Subcutaneous abdominal adipose tissue (tissue), 5 donors: Measurements from ENCODE around the gene SNTG2.

ENCODE experiments used
- H3K27ac ChIP-seq: one replicate; pipeline ENCODE4 v1.7.0; 2013; ENCODE audit warnings: low read depth, mild to moderate bottlenecking, inconsistent platforms, low read length, moderate library complexity
- H3K27me3 ChIP-seq, 5 donors: one replicate each; pipeline ENCODE4 v1.7.0; 2013; ENCODE audit warnings: low read length in 5 of 5, inconsistent platforms in 1 of 5; ENCODE audit not compliant: control insufficient read depth in 5 of 5, insufficient read depth in 4 of 5
- H3K36me3 ChIP-seq, 5 donors: one replicate each; pipeline ENCODE4 v1.7.0; 2013; ENCODE audit warnings: low read length in 5 of 5; ENCODE audit not compliant: control insufficient read depth in 5 of 5, insufficient read depth in 5 of 5
- H3K4me1 ChIP-seq, 5 donors: one replicate each; pipeline ENCODE4 v1.7.0; 2013; ENCODE audit warnings: low read length in 5 of 5, mild to moderate bottlenecking in 3 of 5, moderate library complexity in 1 of 5; ENCODE audit not compliant: control insufficient read depth in 5 of 5, insufficient read depth in 5 of 5
- H3K4me3 ChIP-seq, 5 donors: one replicate each; pipeline ENCODE4 v1.7.0; 2013; ENCODE audit warnings: low read length in 5 of 5, low read depth in 1 of 5
- H3K9ac ChIP-seq, 5 donors: one replicate each; pipeline ENCODE4 v1.7.0; 2013; ENCODE audit warnings: low read length in 5 of 5, mild to moderate bottlenecking in 4 of 5, moderate library complexity in 3 of 5
- H3K9me3 ChIP-seq, 5 donors: one replicate each; pipeline ENCODE4 v1.7.0; 2013; ENCODE audit warnings: low read length in 5 of 5; ENCODE audit not compliant: control insufficient read depth in 5 of 5
- donor health status: healthy.
- donor health status: healthy.
- donor health status: healthy.
- donor health status: healthy.
- donor health status: healthy.

The SNTG2 gene

DNA sequence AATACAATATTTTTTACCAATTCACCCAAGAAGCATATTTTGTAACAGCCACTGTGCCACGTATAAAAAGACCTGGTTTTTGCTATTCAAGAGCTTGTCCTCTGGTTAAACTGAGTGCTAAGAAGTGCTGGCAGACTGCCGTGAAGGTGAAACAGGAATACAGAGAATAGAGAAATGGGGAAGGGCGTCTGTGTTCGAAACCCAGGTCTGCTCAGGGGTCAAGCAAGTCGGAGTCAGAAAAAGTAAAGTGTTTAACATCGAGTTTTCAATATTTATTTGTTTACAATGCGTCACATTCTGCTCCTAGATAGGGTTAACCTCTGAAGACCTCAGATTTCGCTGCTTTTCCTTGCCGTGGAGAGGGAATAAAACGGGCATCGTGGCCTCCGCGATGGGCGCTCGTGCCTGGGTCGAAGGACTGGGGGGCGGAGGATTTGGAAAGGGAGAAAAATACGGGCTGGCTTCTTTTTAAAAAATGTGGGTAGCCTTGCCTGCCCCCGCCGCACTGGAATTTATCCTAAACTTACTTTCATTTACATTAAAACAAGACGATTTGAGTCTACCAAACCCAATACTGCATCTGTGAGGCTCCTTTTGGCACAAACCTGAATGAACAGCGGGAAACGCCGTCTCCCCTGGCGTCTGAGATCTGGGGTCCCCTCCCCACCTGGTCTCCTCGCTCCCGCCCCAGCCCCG lies 1.1 kb upstream of the SNTG2 start:
- no peak overlapping the region for H3K27ac ChIP-seq
- H3K9me3 ChIP-seq, result peaks cover 0 to 4% (median 0%) of the 10 kb centered on the region in 5 donors
- no peaks in the 10 kb centered on the region for H3K36me3 ChIP-seq
- peaks cover 0 to 30% (median 20%) of the 10 kb centered on the region in 5 donors for H3K4me1 ChIP-seq
- peak overlapping the region in 1 of 5 donors; percentile 51 for H3K9ac ChIP-seq
- peak overlapping the region; percentile 48 to 67 (median 61) for H3K4me3 ChIP-seq
- peaks cover 0 to 15% (median 3%) of the 10 kb centered on the region in 5 donors for H3K27me3 ChIP-seq

DNA sequence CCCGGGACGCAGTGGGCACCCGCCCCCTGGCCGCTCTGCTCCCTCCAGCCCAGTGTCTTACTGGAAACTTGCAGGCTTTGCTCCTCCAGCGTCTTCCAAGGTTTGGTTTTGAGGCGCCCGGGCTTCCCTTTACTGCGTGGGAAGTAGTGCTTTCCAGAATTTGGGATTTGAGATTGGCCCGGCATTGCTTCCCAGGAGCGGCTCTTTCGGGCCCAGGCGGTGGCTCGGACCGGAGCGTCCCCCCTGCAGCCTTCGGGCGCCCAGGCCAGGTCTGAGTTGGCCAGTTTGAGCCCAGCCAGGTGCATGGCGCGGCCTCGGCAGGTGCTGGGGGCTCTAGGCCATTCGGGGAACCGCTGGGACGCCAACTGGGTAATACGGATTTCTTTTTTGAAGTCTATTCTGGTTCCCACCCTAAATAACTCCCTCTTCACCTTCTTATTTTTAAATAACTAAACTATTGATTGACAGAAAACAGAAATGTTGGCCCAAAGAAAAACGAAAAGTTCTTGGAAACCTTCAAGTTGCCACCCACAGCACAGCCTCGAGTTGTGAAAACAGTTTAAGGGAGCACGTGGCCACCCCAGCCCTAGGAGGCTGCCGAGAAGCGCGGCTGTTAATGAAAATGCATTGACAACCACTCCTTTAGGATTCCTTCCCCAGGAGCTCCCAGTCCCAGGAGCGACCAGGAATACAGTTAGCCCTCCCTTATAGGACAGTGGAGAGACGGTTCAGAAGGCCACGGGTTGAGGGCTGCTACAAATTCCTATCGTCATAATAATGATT lies 766 bp downstream of the SNTG2 start:
- no peaks in the 10 kb centered on the region for H3K9me3 ChIP-seq
- peaks cover 0 to 15% (median 3%) of the 10 kb centered on the region in 5 donors for H3K27me3 ChIP-seq
- H3K27ac ChIP-seq, result no peak overlapping the region
- H3K9ac ChIP-seq, result no peak overlapping the region
- peak overlapping the region; percentile 32 to 67 (median 48) for H3K4me3 ChIP-seq
- peaks cover 0 to 35% (median 25%) of the 10 kb centered on the region in 5 donors for H3K4me1 ChIP-seq
- no peaks in the 10 kb centered on the region for H3K36me3 ChIP-seq

DNA sequence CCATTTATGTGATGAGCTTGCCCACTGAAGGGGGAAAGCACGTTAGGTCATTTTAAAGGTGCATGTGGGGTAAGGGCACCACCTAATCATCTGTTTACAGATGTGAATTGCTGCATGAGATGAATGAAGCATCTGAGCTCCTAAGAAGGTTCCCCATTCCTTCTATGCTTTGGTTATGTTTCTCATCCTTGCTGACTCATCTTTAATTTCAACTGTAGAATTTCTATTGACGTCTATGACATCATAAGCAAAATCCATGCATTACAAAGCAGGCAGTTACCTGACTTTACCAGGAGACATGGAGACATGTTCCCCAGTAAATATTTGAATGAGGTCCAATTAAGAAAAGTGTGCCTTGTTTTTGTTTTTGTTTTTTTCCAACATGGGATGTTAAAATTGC lies 2.8 kb downstream of the SNTG2 start:
- Histone ChIP-seq H3K27ac (no peak overlapping the region), H3K36me3 (no peaks in the 10 kb centered on the region), H3K4me1 (peaks cover 0 to 43% (median 26%) of the 10 kb centered on the region in 5 donors), H3K27me3 (peaks cover 0 to 15% (median 3%) of the 10 kb centered on the region in 5 donors), H3K4me3 (no peak overlapping the region), H3K9ac (no peak overlapping the region), H3K9me3 (no peaks in the 10 kb centered on the region)

DNA sequence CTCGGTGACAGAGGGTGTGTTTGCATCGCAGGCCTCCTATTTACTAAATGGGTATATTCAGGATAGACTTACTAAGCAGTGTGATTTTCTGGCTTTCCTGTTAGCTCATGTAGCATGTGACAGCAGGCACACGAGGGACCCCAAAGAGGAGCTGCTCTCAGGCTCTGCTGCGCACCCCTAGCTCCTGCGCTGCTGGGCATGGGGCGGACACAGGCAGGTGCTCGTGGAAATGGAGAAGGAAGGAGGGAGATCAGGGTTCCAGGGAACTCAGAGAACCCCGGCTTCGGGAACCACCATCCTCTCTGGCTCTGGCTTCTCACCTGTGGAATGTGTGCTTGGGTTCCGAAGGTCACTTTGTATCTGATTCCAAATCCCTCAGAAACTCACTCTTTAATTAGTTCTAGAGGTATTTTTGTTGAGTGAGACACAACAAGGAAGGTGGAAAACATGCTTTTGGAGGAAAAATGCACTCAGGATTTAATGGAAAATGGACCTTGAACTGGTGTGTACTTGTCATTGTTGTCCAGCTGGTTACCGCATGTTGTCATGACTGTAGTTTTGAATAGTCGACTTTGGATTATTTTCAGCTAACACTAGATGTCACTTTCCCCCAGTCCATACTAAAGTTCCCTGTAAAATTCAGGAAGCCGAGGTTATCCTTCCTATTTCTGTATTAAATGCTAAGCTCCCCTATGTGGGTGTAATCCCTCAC lies 3.5 kb downstream of the SNTG2 start:
- no peaks in the 10 kb centered on the region for H3K36me3 ChIP-seq
- no peaks in the 10 kb centered on the region for H3K9me3 ChIP-seq
- no peak overlapping the region for H3K27ac ChIP-seq
- peaks cover 0 to 43% (median 26%) of the 10 kb centered on the region in 5 donors for H3K4me1 ChIP-seq
- H3K27me3 ChIP-seq, result peaks cover 0 to 15% (median 3%) of the 10 kb centered on the region in 5 donors
- H3K4me3 ChIP-seq, result no peak overlapping the region
- H3K9ac ChIP-seq, result no peak overlapping the region

DNA sequence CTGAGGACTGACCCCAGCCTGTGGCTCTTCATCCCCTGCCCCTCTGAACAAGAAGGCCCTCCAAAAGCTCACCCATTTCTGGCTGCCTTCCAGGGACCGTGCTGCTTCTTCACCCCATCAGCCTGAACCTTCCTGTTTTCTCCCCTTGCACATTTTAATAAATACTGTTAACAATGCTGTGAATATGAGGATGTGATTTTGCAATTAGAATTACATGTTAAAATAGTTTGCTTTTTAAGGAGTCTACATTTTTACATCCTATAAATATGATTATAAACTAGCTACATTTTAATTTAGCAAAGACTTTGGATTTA lies 4.0 kb downstream of the SNTG2 start:
- Histone ChIP-seq H3K27ac (no peak overlapping the region), H3K36me3 (no peaks in the 10 kb centered on the region), H3K9me3 (no peaks in the 10 kb centered on the region), H3K4me3 (no peak overlapping the region), H3K9ac (no peak overlapping the region), H3K27me3 (peaks cover 0 to 10% (median 2%) of the 10 kb centered on the region in 5 donors), H3K4me1 (peaks cover 0 to 39% (median 23%) of the 10 kb centered on the region in 5 donors)

DNA sequence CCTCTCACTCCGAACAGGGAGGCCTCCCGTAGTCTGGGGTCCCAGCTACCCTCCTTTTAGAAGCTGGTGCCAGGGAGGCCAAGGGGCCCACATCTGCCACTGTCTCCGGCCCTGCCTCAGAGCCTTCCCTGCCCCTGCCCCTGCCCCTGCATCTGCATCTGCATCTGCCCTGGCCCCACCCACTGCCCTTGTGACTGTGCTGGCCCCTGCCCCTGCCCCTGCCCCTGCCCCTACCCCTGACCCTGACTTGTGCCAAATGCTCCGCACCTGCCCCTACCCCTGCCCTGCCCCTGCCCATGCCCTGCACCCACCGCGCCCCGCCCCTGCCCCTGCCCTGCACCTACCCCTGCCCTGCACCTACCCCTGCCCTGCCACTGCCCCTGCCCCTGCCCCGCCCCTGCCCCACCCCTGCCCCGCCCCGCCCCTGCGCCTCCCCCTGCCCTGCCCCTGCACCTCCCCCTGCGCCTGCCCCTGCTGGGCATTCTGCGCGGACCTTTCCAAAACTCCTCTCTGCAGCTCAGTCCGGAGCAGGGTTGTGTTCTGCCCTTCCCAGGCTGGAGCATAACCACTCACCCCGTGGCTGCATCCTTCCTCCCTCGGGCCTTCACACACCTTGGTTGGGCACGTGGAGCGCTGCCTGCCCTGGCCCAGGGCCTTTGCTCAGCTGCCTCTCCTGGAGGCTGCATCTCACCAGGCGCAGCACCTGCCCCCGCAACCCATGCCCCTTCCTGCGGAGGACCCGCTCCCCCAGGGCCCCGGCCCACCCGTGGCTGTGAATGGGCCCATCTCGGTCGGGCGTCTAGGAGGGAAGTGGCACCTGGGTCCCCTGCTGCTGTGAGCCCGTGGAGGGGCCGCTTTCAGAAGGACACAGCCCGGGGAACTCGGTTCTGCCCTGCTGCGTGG lies 5.4 kb downstream of the SNTG2 start:
- H3K36me3 ChIP-seq, result no peaks in the 10 kb centered on the region
- peaks cover 0 to 8% (median 0%) of the 10 kb centered on the region in 5 donors for H3K27me3 ChIP-seq
- H3K4me3 ChIP-seq, result no peak overlapping the region
- no peak overlapping the region for H3K27ac ChIP-seq
- no peaks in the 10 kb centered on the region for H3K9me3 ChIP-seq
- H3K9ac ChIP-seq, result no peak overlapping the region
- peaks cover 0 to 43% (median 24%) of the 10 kb centered on the region in 5 donors for H3K4me1 ChIP-seq

DNA sequence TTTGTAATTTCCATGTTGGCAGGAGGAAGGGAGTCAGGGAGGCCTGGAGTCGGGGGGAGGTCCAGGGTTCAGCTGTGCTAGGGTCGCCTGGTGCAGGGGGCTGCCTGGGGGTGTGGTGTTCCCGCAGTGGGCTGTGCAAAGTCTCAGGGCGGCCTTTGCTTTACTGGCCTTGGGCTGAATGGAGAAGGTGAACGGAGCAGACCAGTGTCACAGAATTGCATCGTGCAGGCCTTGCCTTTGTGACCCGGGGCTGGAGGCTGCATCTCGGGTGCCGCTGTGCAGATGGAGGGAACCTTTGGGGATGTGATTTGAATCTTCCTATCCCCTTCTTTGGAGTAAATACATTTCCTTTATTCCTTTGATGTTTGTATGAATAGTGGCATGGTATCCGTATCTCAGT lies 8.8 kb downstream of the SNTG2 start:
- Histone ChIP-seq H3K4me1 (peaks cover 0 to 37% (median 11%) of the 10 kb centered on the region in 5 donors), H3K36me3 (no peaks in the 10 kb centered on the region), H3K4me3 (no peak overlapping the region), H3K9me3 (no peaks in the 10 kb centered on the region), H3K9ac (no peak overlapping the region), H3K27ac (no peak overlapping the region), H3K27me3 (no peaks in the 10 kb centered on the region)

DNA sequence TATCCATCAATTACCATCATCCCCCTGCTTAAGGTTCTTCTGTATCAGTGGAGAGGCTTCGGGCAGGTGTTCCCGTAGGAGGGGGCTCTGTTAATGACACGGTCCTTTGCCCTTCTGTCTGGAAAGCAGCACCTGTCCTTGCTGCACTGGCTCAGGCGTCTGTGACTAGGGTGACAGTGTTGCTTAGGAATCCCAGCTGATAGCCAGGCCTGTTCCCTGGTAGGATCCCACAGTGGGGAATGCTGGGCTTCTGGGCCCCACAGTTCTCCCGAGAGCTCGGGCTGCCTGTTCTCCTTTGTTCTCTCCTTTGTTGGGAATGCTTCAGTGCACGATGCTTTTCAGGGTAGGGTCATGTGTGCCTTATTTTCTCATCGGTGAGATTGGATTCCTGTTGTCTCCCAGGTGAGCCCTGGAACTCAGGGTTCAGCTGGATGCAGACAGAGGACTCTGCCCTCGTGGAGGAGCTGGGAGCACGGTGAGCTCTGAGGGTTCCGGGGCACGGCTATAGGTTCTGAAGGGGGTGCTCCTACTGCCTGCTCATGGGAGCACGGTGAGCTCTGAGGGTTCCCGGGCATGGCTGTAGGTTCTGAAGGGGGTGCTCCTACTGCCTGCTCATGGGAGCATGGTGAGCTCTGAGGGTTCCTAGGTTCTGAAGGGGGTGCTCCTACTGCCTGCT lies 9.6 kb downstream of the SNTG2 start:
- Histone ChIP-seq H3K36me3 (no peaks in the 10 kb centered on the region), H3K4me3 (no peak overlapping the region), H3K27me3 (no peaks in the 10 kb centered on the region), H3K27ac (no peak overlapping the region), H3K4me1 (peaks cover 0 to 33% (median 11%) of the 10 kb centered on the region in 5 donors), H3K9me3 (no peaks in the 10 kb centered on the region), H3K9ac (no peak overlapping the region)

DNA sequence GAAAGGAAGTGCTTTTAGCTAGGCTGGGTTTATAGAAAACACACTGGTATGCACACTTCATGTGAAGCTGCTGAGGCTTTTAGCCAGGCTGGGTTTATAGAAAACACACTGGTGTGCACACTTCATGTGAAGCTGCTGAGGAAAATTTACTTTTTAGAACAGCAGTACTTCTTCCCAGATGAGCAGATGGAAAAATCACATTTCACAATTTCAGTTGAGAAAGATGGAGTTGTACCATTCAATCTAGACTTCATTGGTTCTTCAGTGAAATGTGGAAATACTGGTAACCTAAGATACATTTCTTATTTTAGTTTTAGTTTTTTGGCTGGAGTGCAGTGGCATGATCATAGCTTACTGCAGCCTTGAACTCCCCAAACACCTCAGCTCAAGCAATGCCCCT lies 11.1 kb downstream of the SNTG2 start:
- H3K27ac ChIP-seq, result peak overlapping the region; percentile 84
- H3K4me3 ChIP-seq, result peak overlapping the region in 2 of 5 donors; percentile 15 to 40
- no peaks in the 10 kb centered on the region for H3K27me3 ChIP-seq
- no peaks in the 10 kb centered on the region for H3K36me3 ChIP-seq
- H3K9ac ChIP-seq, result no peak overlapping the region
- no peaks in the 10 kb centered on the region for H3K9me3 ChIP-seq
- H3K4me1 ChIP-seq, result peaks cover 0 to 30% (median 11%) of the 10 kb centered on the region in 5 donors
